Measurements from ENCODE around the gene GOLIM4. TPM values are rescaled to one million over a fixed set of nuclear protein-coding genes. Genes with fewer than 3 reads are reported as not detected.

Gene GOLIM4
- total RNA-seq, 1 experiment from 2014 or later, result 24.6 TPM

DNA sequence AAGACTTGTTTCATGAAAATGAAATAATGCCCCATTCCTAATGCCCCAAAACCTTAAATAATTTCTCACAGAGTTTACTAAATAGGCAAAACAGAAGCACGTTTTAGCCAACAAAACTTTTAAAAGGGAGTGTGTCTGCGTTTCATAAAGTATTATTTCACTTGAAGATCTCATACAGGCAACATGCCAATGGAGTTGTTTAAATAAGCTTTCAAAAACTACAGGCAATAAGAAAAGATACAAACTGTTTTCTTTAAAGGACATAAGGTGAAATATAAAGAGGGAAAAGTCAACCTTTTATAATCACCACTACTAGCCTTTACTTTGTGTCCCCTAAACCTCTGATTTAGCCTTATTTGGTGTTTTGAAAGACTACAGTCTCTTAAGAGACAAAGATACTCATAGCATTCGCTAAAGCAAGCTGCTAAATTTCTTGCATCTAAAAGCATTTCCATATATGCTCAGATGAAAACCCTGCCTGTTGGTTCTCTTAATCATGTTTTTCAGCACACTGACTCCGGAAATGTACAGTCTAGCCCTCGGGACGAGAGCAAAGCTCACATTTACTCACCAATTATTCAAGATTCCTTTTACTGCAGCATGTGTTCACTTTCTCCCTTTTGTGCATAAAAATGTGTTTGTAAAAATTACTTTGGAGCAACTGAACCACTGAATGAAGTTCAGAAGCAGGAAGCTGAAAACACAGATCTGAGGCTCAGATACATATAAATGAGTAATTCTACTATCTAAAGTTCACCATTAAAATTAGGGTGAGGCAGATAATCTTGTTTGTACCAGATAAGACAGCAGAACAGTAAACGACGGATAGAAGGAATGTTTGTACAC is 119.0 kb downstream of the GOLIM4 start:
- H3K4me1 ChIP-seq (ENCODE audit: insufficient read depth, low read length), result no peaks in the 10 kb centered on the region
- H3K23me2 ChIP-seq (ENCODE audit: insufficient read length, low read depth, low read length, poor library complexity, severe bottlenecking), result no peaks in the 10 kb centered on the region
- no peaks in the 10 kb centered on the region for H3K4me1 Mint-ChIP-seq
- H2BK15ac ChIP-seq (ENCODE audit: low read depth, low read length), result no peak overlapping the region
- H3K27me3 ChIP-seq (ENCODE audit: insufficient read depth, low read length), result no peaks in the 10 kb centered on the region
- TF ChIP-seq, protein P1, sequence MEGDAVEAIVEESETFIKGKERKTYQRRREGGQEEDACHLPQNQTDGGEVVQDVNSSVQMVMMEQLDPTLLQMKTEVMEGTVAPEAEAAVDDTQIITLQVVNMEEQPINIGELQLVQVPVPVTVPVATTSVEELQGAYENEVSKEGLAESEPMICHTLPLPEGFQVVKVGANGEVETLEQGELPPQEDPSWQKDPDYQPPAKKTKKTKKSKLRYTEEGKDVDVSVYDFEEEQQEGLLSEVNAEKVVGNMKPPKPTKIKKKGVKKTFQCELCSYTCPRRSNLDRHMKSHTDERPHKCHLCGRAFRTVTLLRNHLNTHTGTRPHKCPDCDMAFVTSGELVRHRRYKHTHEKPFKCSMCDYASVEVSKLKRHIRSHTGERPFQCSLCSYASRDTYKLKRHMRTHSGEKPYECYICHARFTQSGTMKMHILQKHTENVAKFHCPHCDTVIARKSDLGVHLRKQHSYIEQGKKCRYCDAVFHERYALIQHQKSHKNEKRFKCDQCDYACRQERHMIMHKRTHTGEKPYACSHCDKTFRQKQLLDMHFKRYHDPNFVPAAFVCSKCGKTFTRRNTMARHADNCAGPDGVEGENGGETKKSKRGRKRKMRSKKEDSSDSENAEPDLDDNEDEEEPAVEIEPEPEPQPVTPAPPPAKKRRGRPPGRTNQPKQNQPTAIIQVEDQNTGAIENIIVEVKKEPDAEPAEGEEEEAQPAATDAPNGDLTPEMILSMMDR (conservative IDR thresholded peaks at IDR 0.05), result no peak
- no peak overlapping the region for H2BK12ac ChIP-seq (ENCODE audit: insufficient read length, low read depth, low read length)
- H3K9me3 Mint-ChIP-seq, result no peaks in the 10 kb centered on the region
- no peak overlapping the region for H3K23ac ChIP-seq (ENCODE audit: insufficient read length, low read depth, low read length)
- no peak overlapping the region for H4K91ac ChIP-seq (ENCODE audit: insufficient read length, low read depth, low read length)
- H2BK5ac ChIP-seq (ENCODE audit: insufficient read length, low read length), result no peak overlapping the region
- H2AFZ ChIP-seq (ENCODE audit: low read length), result no peak overlapping the region
- no peaks in the 10 kb centered on the region for H3K79me2 ChIP-seq (ENCODE audit: insufficient read depth, low read length)
- no peak overlapping the region for H3K4me3 Mint-ChIP-seq
- no peak overlapping the region for H3T11ph ChIP-seq (ENCODE audit: low read length)
- H3K36me3 Mint-ChIP-seq (ENCODE audit: insufficient read depth in 1 of 3, low read depth in 3 of 3), result no peaks in the 10 kb centered on the region
- H3K18ac ChIP-seq (ENCODE audit: insufficient read length, low read depth, low read length), result no peak overlapping the region
- WGBS (ENCODE audit: extremely low coverage, insufficient read length, low lambda C conversion rate), result no CpG with 5 or more reads among the region's 8 CpGs
- no peak overlapping the region for H3K27ac Mint-ChIP-seq
- no peak overlapping the region for H3K4me2 ChIP-seq (ENCODE audit: insufficient read depth, insufficient read length, low read length)
- H2BK20ac ChIP-seq (ENCODE audit: low read depth, low read length, poor library complexity, severe bottlenecking), result no peak overlapping the region
- no peaks in the 10 kb centered on the region for H3K27me3 Mint-ChIP-seq (ENCODE audit: low read depth)
- H4K5ac ChIP-seq (ENCODE audit: insufficient read length, low read depth, low read length), result no peak overlapping the region
- H3K79me1 ChIP-seq (ENCODE audit: insufficient read depth, low read depth, low read length, poor library complexity, severe bottlenecking), result no peaks in the 10 kb centered on the region
- H2BK120ac ChIP-seq (ENCODE audit: low read depth, low read length, poor library complexity, severe bottlenecking), result no peak overlapping the region
- no peak overlapping the region for H4K8ac ChIP-seq (replicated peaks; ENCODE audit: insufficient read length, low read depth, low read length)
- H4K20me1 ChIP-seq (ENCODE audit: control insufficient read depth, insufficient read depth, insufficient read length), result peaks cover 2% of the 10 kb centered on the region
- no peaks in the 10 kb centered on the region for H3K9me3 ChIP-seq (ENCODE audit: control insufficient read depth, low read depth, low read length)
- no peak overlapping the region for H3K14ac ChIP-seq (ENCODE audit: insufficient read depth, low read length)
- H3K27ac ChIP-seq (ENCODE audit: insufficient read length, low read depth, low read length), result no peak overlapping the region
- DNase-seq, result no peak
- H3K9ac ChIP-seq (ENCODE audit: extremely low read depth, insufficient read length, low read length), result no peak overlapping the region
- H2AK5ac ChIP-seq (ENCODE audit: insufficient read length, low read length), result no peak overlapping the region
- no peak overlapping the region for H3K4ac ChIP-seq (ENCODE audit: low read depth, low read length)
- no peak overlapping the region for H3K56ac ChIP-seq (ENCODE audit: insufficient read length, low read depth, low read length)
